ENCODE results near the gene NR5A2. TPM values are rescaled to one million over a fixed set of nuclear protein-coding genes. Genes with fewer than 3 reads are reported as not detected.

Gene NR5A2
- total RNA-seq, 1 experiment from 2014 or later, result not detected

- Histone ChIP-seq H2AFZ (ENCODE audit: low read length) (no peak overlapping the region), H4K20me1 (ENCODE audit: insufficient read depth, low read depth, low read length) (no peaks in the 10 kb centered on the region), H3K79me2 (ENCODE audit: low read length) (no peaks in the 10 kb centered on the region), H3K27ac (ENCODE audit: low read length) (no peak overlapping the region), H3K4me2 (ENCODE audit: low read depth, low read length, poor library complexity, severe bottlenecking) (no peak overlapping the region), H3K36me3 (ENCODE audit: insufficient read depth, low read length) (no peaks in the 10 kb centered on the region), H3K27me3 (ENCODE audit: low read length) (no peaks in the 10 kb centered on the region), H3K9ac (ENCODE audit: low read length) (no peak overlapping the region), H3K4me1 (ENCODE audit: low read length) (no peaks in the 10 kb centered on the region), H3K9me2 (replicated peaks; ENCODE audit: insufficient read depth, low read length) (no peaks in the 10 kb centered on the region), H3K9me3 (ENCODE audit: low read length) (no peaks in the 10 kb centered on the region), H3K4me3 (ENCODE audit: low read length) (no peak overlapping the region)
- DNase-seq, result no peak
These were observed 134.7 kb downstream of the NR5A2 start for GRCh38 chr1:200162258-200162657.

- Histone ChIP-seq H4K20me1 (ENCODE audit: insufficient read depth, low read depth, low read length) (no peaks in the 10 kb centered on the region), H3K27me3 (ENCODE audit: low read length) (no peaks in the 10 kb centered on the region), H3K4me2 (ENCODE audit: low read depth, low read length, poor library complexity, severe bottlenecking) (no peak overlapping the region), H3K79me2 (ENCODE audit: low read length) (no peaks in the 10 kb centered on the region), H3K9me2 (replicated peaks; ENCODE audit: insufficient read depth, low read length) (no peaks in the 10 kb centered on the region), H2AFZ (ENCODE audit: low read length) (no peak overlapping the region), H3K9ac (ENCODE audit: low read length) (no peak overlapping the region), H3K4me1 (ENCODE audit: low read length) (no peaks in the 10 kb centered on the region), H3K27ac (ENCODE audit: low read length) (no peak overlapping the region), H3K9me3 (ENCODE audit: low read length) (no peaks in the 10 kb centered on the region), H3K4me3 (ENCODE audit: low read length) (no peak overlapping the region), H3K36me3 (ENCODE audit: insufficient read depth, low read length) (no peaks in the 10 kb centered on the region)
- DNase-seq, result no peak
These were observed 135.4 kb downstream of the NR5A2 start for GRCh38 chr1:200162877-200163276.

GRCh38 chr1:200163911-200164310 is 136.4 kb downstream of the NR5A2 start:
- no peak for DNase-seq
- no peak overlapping the region for H2AFZ ChIP-seq (ENCODE audit: low read length)
- no peaks in the 10 kb centered on the region for H3K79me2 ChIP-seq (ENCODE audit: low read length)
- no peaks in the 10 kb centered on the region for H3K4me1 ChIP-seq (ENCODE audit: low read length)
- H3K27me3 ChIP-seq (ENCODE audit: low read length), result no peaks in the 10 kb centered on the region
- no peak overlapping the region for H3K27ac ChIP-seq (ENCODE audit: low read length)
- no peak overlapping the region for H3K4me2 ChIP-seq (ENCODE audit: low read depth, low read length, poor library complexity, severe bottlenecking)
- H3K4me3 ChIP-seq (ENCODE audit: low read length), result no peak overlapping the region
- no peak overlapping the region for H3K9ac ChIP-seq (ENCODE audit: low read length)
- H3K9me2 ChIP-seq (replicated peaks; ENCODE audit: insufficient read depth, low read length), result no peaks in the 10 kb centered on the region
- H4K20me1 ChIP-seq (ENCODE audit: insufficient read depth, low read depth, low read length), result no peaks in the 10 kb centered on the region
- H3K36me3 ChIP-seq (ENCODE audit: insufficient read depth, low read length), result no peaks in the 10 kb centered on the region
- no peaks in the 10 kb centered on the region for H3K9me3 ChIP-seq (ENCODE audit: low read length)

- Histone ChIP-seq H3K4me2 (ENCODE audit: low read depth, low read length, poor library complexity, severe bottlenecking) (no peak overlapping the region), H3K27ac (ENCODE audit: low read length) (no peak overlapping the region), H3K9me2 (replicated peaks; ENCODE audit: insufficient read depth, low read length) (no peaks in the 10 kb centered on the region), H3K9ac (ENCODE audit: low read length) (no peak overlapping the region), H3K9me3 (ENCODE audit: low read length) (no peaks in the 10 kb centered on the region), H4K20me1 (ENCODE audit: insufficient read depth, low read depth, low read length) (no peaks in the 10 kb centered on the region), H3K36me3 (ENCODE audit: insufficient read depth, low read length) (no peaks in the 10 kb centered on the region), H3K27me3 (ENCODE audit: low read length) (no peaks in the 10 kb centered on the region), H2AFZ (ENCODE audit: low read length) (no peak overlapping the region), H3K79me2 (ENCODE audit: low read length) (no peaks in the 10 kb centered on the region), H3K4me3 (ENCODE audit: low read length) (no peak overlapping the region), H3K4me1 (ENCODE audit: low read length) (no peaks in the 10 kb centered on the region)
- DNase-seq, result no peak
These were observed 138.1 kb downstream of the NR5A2 start for GRCh38 chr1:200165493-200166220.

GRCh38 chr1:200166411-200166810 is 138.9 kb downstream of the NR5A2 start:
- no peaks in the 10 kb centered on the region for H3K9me2 ChIP-seq (replicated peaks; ENCODE audit: insufficient read depth, low read length)
- no peak overlapping the region for H3K4me3 ChIP-seq (ENCODE audit: low read length)
- H3K27ac ChIP-seq (ENCODE audit: low read length), result no peak overlapping the region
- no peaks in the 10 kb centered on the region for H3K4me1 ChIP-seq (ENCODE audit: low read length)
- H3K9me3 ChIP-seq (ENCODE audit: low read length), result no peaks in the 10 kb centered on the region
- H2AFZ ChIP-seq (ENCODE audit: low read length), result no peak overlapping the region
- H3K9ac ChIP-seq (ENCODE audit: low read length), result no peak overlapping the region
- no peak overlapping the region for H3K4me2 ChIP-seq (ENCODE audit: low read depth, low read length, poor library complexity, severe bottlenecking)
- H3K79me2 ChIP-seq (ENCODE audit: low read length), result no peaks in the 10 kb centered on the region
- no peaks in the 10 kb centered on the region for H3K27me3 ChIP-seq (ENCODE audit: low read length)
- no peaks in the 10 kb centered on the region for H4K20me1 ChIP-seq (ENCODE audit: insufficient read depth, low read depth, low read length)
- no peak for DNase-seq
- H3K36me3 ChIP-seq (ENCODE audit: insufficient read depth, low read length), result no peaks in the 10 kb centered on the region

- no peak overlapping the region for H3K4me3 ChIP-seq (ENCODE audit: low read length)
These were observed 141.4 kb downstream of the NR5A2 start for GRCh38 chr1:200168926-200169325.

GRCh38 chr1:200172311-200172710 is 144.8 kb downstream of the NR5A2 start:
- no peak for DNase-seq
- Histone ChIP-seq H3K4me3 (ENCODE audit: low read length) (no peak overlapping the region), H2AFZ (ENCODE audit: low read length) (no peak overlapping the region), H3K79me2 (ENCODE audit: low read length) (no peaks in the 10 kb centered on the region), H3K27me3 (ENCODE audit: low read length) (no peaks in the 10 kb centered on the region), H3K9ac (ENCODE audit: low read length) (no peak overlapping the region), H3K9me3 (ENCODE audit: low read length) (no peaks in the 10 kb centered on the region), H3K4me2 (ENCODE audit: low read depth, low read length, poor library complexity, severe bottlenecking) (no peak overlapping the region), H4K20me1 (ENCODE audit: insufficient read depth, low read depth, low read length) (no peaks in the 10 kb centered on the region), H3K27ac (ENCODE audit: low read length) (no peak overlapping the region), H3K4me1 (ENCODE audit: low read length) (no peaks in the 10 kb centered on the region), H3K9me2 (replicated peaks; ENCODE audit: insufficient read depth, low read length) (no peaks in the 10 kb centered on the region), H3K36me3 (ENCODE audit: insufficient read depth, low read length) (no peaks in the 10 kb centered on the region)

More at GRCh38 chr1:200168926-200169325, 141.4 kb downstream of the NR5A2 start:
- no peak overlapping the region for H2AFZ ChIP-seq (ENCODE audit: low read length)
- H3K27me3 ChIP-seq (ENCODE audit: low read length), result no peaks in the 10 kb centered on the region
- no peaks in the 10 kb centered on the region for H3K36me3 ChIP-seq (ENCODE audit: insufficient read depth, low read length)
- H3K79me2 ChIP-seq (ENCODE audit: low read length), result no peaks in the 10 kb centered on the region
- no peak overlapping the region for H3K27ac ChIP-seq (ENCODE audit: low read length)
- no peaks in the 10 kb centered on the region for H3K4me1 ChIP-seq (ENCODE audit: low read length)
- DNase-seq, result no peak
- H3K9ac ChIP-seq (ENCODE audit: low read length), result no peak overlapping the region
- no peaks in the 10 kb centered on the region for H3K9me3 ChIP-seq (ENCODE audit: low read length)
- no peak overlapping the region for H3K4me2 ChIP-seq (ENCODE audit: low read depth, low read length, poor library complexity, severe bottlenecking)
- no peaks in the 10 kb centered on the region for H3K9me2 ChIP-seq (replicated peaks; ENCODE audit: insufficient read depth, low read length)
- no peaks in the 10 kb centered on the region for H4K20me1 ChIP-seq (ENCODE audit: insufficient read depth, low read depth, low read length)

GRCh38 chr1:200173097-200173618 is 145.6 kb downstream of the NR5A2 start:
- no peak overlapping the region for H3K27ac ChIP-seq (ENCODE audit: low read length)
- no peak for DNase-seq
- no peaks in the 10 kb centered on the region for H3K4me1 ChIP-seq (ENCODE audit: low read length)
- no peaks in the 10 kb centered on the region for H3K36me3 ChIP-seq (ENCODE audit: insufficient read depth, low read length)
- no peaks in the 10 kb centered on the region for H4K20me1 ChIP-seq (ENCODE audit: insufficient read depth, low read depth, low read length)
- no peak overlapping the region for H3K9ac ChIP-seq (ENCODE audit: low read length)
- no peaks in the 10 kb centered on the region for H3K9me2 ChIP-seq (replicated peaks; ENCODE audit: insufficient read depth, low read length)
- no peaks in the 10 kb centered on the region for H3K79me2 ChIP-seq (ENCODE audit: low read length)
- H3K9me3 ChIP-seq (ENCODE audit: low read length), result no peaks in the 10 kb centered on the region
- H3K4me3 ChIP-seq (ENCODE audit: low read length), result no peak overlapping the region
- no peaks in the 10 kb centered on the region for H3K27me3 ChIP-seq (ENCODE audit: low read length)
- H3K4me2 ChIP-seq (ENCODE audit: low read depth, low read length, poor library complexity, severe bottlenecking), result no peak overlapping the region
- H2AFZ ChIP-seq (ENCODE audit: low read length), result no peak overlapping the region

All from Karpas-422 (cell line).